NCI-H1417 (cell line): ENCODE measurements around the gene APOLD1.

ENCODE experiments used
- DNase-seq, 3 experiments: peaks; one replicate each; lab custom pipeline; 2025; lab: John Stamatoyannopoulos, UW

Gene APOLD1

GRCh38 chr12:12839873-12840579 lies 54.6 kb downstream of the APOLD1 start:
- no peak for DNase-seq

DNA sequence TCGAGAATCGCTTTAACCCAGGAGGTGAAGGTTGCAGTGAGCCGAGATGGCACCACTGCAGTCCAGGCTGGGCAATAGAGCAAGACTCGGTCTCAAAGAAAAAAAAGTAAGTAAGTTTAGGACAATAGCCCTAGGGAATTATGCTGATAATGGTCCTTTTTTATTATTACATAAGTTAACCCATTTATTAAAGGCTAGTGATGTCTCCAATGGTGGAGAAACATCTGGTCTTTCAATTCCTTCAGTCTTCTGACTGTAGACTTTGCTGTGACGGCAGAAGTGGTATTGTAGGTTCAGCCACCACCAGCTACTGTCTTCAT lies 55.1 kb downstream of the APOLD1 start:
- DNase-seq, result no peak
